DND-41 (cell line): Measurements from ENCODE around the gene RGS8.

Experiments
- ATAC-seq: fragments of 200-7000 bp; cut with Tn5 transposase; 3 replicates; pipeline ENCODE4 v1.9.1; 2021; ENCODE audit warnings: low read depth; ENCODE audit not compliant: insufficient read depth
- DNase-seq: peaks from one replicate; pipeline ENCODE4 v3.0.0-alpha.2; 2020
- H2AFZ ChIP-seq: 2 replicates; pipeline ENCODE4 v1.6.0; 2012; ENCODE audit warnings: low read depth, low read length
- H3K27ac ChIP-seq: 2 replicates; pipeline ENCODE4 v1.5.1; 2012; ENCODE audit warnings: low read length, inconsistent platforms
- H3K27me3 ChIP-seq: fragments of 200-600 bp; sonication (generic); 2 replicates; pipeline ENCODE4 v1.6.0; 2012; ENCODE audit warnings: low read length, mild to moderate bottlenecking, inconsistent platforms; ENCODE audit not compliant: insufficient read depth, poor library complexity
- H3K36me3 ChIP-seq: 2 replicates; pipeline ENCODE4 v1.5.1; 2012; ENCODE audit warnings: low read length, inconsistent platforms; ENCODE audit not compliant: insufficient read depth
- H3K4me1 ChIP-seq: 2 replicates; pipeline ENCODE4 v1.5.1; 2012; ENCODE audit warnings: mild to moderate bottlenecking, low read length; ENCODE audit not compliant: insufficient read depth
- H3K4me2 ChIP-seq: 2 replicates; pipeline ENCODE4 v1.6.0; 2012; ENCODE audit warnings: mild to moderate bottlenecking, moderate library complexity, low read length, inconsistent platforms; ENCODE audit not compliant: insufficient read depth
- H3K4me3 ChIP-seq, 2 experiments: fragments of 200-600 bp in 1 of 2; shearing (Covaris generic) in 1 of 2; 2 replicates each; pipeline ENCODE4 v1.5.1; 2012 to 2016; ENCODE audit warnings: inconsistent platforms in 2 of 2, low read length in 2 of 2, mild to moderate bottlenecking in 2 of 2, low read depth in 1 of 2, moderate library complexity in 1 of 2
- H3K79me2 ChIP-seq: 2 replicates; pipeline ENCODE4 v1.6.0; 2012; ENCODE audit warnings: low read length, inconsistent platforms; ENCODE audit not compliant: insufficient read depth
- H3K9ac ChIP-seq: 2 replicates; pipeline ENCODE4 v1.6.0; 2012; ENCODE audit warnings: low read depth, mild to moderate bottlenecking, inconsistent platforms, low read length, moderate library complexity
- H3K9me3 ChIP-seq: 2 replicates; pipeline ENCODE4 v1.5.1; 2012; ENCODE audit warnings: low read length, moderate library complexity, mild to moderate bottlenecking, inconsistent platforms; ENCODE audit not compliant: insufficient read depth, severe bottlenecking
- H4K20me1 ChIP-seq: 2 replicates; pipeline ENCODE4 v1.6.0; 2012; ENCODE audit warnings: low read length; ENCODE audit not compliant: insufficient read depth
- CTCF ChIP-seq: IDR thresholded peaks from 2 replicates; pipeline ENCODE4 v1.5.1; 2012; ENCODE audit warnings: borderline replicate concordance, low read length, moderate library complexity, mild to moderate bottlenecking; ENCODE audit not compliant: poor library complexity, severe bottlenecking; ENCODE audit errors: extremely low read depth
- EZH2 ChIP-seq: IDR thresholded peaks from 3 replicates; pipeline ENCODE4 v1.6.1; 2012; ENCODE audit warnings: borderline replicate concordance, low read depth, mild to moderate bottlenecking, moderate library complexity, low read length, inconsistent platforms; ENCODE audit not compliant: severe bottlenecking

The RGS8 gene

GRCh38 chr1:182713939-182714338 is 29.6 kb upstream of the RGS8 start:
- Histone ChIP-seq H3K27me3 (no peaks in the 10 kb centered on the region), H3K4me1 (peaks cover 28% of the 10 kb centered on the region), H3K36me3 (no peaks in the 10 kb centered on the region), H3K4me3 (no peak overlapping the region), H3K9me3 (no peaks in the 10 kb centered on the region), H3K4me2 (no peak overlapping the region), H4K20me1 (no peaks in the 10 kb centered on the region), H2AFZ (no peak overlapping the region), H3K9ac (no peak overlapping the region), H3K79me2 (no peaks in the 10 kb centered on the region), H3K27ac (no peak overlapping the region)
- DNase-seq (no peak), ATAC-seq (no peak)
- TF ChIP-seq CTCF (no peak), EZH2 (no peak)

DNA sequence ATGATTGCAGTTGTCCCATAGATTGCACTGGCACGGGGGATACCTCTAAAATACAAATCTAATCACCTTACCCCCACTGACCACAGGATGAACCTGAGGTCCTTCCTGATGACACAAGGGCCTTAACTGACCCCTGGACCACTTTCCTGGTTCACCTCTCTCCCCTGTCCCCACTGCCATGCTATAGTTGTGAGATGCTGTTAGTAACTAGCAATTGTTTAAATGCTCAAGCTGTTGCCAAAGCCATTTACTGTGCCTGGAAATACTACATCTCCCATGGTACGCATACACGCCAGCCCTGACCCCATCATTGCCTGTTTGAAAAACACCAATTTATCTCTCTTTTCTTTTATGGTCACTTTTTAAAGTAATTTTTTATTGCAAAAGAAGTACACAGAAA is 29.1 kb upstream of the RGS8 start:
- Histone ChIP-seq H3K9me3 (no peaks in the 10 kb centered on the region), H3K4me1 (peaks cover 28% of the 10 kb centered on the region), H2AFZ (no peak overlapping the region), H3K27me3 (no peaks in the 10 kb centered on the region), H3K36me3 (no peaks in the 10 kb centered on the region), H4K20me1 (no peaks in the 10 kb centered on the region), H3K4me3 (no peak overlapping the region), H3K9ac (no peak overlapping the region), H3K4me2 (no peak overlapping the region), H3K79me2 (no peaks in the 10 kb centered on the region), H3K27ac (no peak overlapping the region)
- ATAC-seq, result no peak
- DNase-seq, result no peak
- TF ChIP-seq EZH2, result no peak
- TF ChIP-seq CTCF, result no peak

GRCh38 chr1:182709855-182710254 is 25.5 kb upstream of the RGS8 start:
- TF ChIP-seq EZH2 (no peak), CTCF (no peak)
- Histone ChIP-seq H2AFZ (no peak overlapping the region), H3K9ac (no peak overlapping the region), H3K4me2 (no peak overlapping the region), H3K79me2 (no peaks in the 10 kb centered on the region), H3K27ac (no peak overlapping the region), H3K36me3 (no peaks in the 10 kb centered on the region), H3K4me1 (peaks cover 4% of the 10 kb centered on the region; the same call in 1 of the 2 replicates), H4K20me1 (no peaks in the 10 kb centered on the region), H3K9me3 (no peaks in the 10 kb centered on the region), H3K4me3 (no peak overlapping the region), H3K27me3 (no peaks in the 10 kb centered on the region)
- DNase-seq (no peak), ATAC-seq (no peak)
